HG03342 (cell line): ENCODE data around the gene TUBA3D.
"Not testable (repeated sequence)": the region's sequence is repeated elsewhere in the genome, so short reads cannot be mapped to it uniquely, and the experiment has no call there.

Experiments
- ATAC-seq: cut with Tn5 transposase; IDR thresholded peaks from one replicate; pipeline ENCODE4 v1.9.1; 2021; ENCODE audit warnings: mild to moderate bottlenecking, moderate library complexity; ENCODE audit not compliant: unreplicated experiment

The TUBA3D gene

DNA sequence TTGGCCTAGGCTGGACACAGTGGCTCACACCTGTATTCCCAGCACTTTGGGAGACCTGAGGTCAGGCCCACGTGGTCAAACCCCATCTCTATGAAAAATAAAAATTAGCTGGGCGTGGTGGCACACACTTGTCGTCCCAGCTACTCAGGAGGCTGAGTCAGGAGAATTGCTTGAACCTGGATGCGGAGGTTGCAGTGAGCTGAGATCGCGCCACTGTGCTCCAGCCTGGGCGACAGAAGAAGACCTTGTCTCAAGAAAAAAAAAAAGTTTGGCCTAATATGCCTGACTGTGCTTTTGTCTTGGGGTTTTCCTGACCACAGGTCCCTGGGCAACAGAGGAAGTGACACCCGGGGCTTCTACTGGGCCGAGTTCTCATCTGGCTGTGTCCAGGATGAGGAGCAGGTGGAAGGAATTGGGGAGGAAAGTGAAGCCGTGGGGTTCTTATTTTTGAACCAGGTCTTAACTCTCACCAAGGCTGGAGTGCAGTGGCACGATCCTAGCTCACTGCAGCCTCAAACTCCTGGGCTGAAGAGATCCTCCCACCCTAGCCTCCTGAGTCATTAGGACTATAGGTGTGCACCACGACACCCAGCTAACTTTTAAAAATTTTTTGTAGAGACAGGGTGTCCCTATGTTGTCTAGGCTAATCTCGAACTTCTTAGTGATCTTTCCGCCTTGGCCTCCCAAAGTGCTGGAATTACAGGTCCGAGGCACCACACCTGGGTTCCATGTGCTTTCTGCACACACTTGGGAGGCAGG is 38.7 kb downstream of the TUBA3D start:
- peak; percentile 83 for ATAC-seq

GRCh38 chr2:131515235-131515634 is 39.3 kb downstream of the TUBA3D start:
- ATAC-seq, result not testable (repeated sequence)

DNA sequence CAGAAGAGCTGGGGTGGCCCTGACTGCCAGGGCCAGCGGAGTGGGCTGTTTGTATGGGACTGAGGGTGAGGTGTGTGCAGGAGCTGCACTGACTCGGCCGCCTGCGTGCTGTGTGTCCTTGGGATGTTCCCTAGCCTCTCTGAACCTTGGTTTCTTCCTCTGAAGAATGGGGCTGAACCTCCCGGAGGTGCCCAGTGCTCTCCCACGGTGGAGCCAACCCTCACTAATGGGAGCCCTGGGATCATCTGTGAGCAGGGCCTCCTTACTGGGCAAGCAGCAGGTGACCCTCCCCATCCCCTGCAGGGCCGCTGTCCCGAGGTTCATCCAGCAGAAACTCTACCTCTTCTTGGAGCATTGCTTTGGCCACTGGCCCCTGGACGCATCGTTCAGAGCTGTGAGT is 40.1 kb downstream of the TUBA3D start:
- ATAC-seq, result no peak

DNA sequence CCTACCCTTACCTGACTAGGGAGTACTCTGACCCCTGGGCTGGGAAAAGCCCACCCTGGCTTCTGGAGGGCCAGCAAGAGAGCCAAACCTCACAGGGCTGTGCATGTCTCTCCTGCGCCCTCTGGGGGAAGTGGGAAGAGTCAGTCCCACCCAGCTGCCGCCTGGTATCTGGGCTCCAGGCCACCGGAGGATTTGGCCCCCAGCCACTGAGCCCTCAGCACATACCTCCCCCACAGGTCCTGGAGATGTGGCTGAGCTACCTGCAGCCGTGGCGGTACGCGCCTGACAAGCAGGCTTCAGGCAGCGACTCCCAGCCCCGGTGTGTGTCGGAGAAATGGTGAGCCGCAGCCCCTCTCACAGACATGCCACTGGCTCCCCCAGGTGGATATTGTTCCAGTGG is 40.7 kb downstream of the TUBA3D start:
- not testable (repeated sequence) for ATAC-seq

- ATAC-seq, result no peak
Observed at GRCh38 chr2:131517106-131517831, 41.4 kb downstream of the TUBA3D start.

DNA sequence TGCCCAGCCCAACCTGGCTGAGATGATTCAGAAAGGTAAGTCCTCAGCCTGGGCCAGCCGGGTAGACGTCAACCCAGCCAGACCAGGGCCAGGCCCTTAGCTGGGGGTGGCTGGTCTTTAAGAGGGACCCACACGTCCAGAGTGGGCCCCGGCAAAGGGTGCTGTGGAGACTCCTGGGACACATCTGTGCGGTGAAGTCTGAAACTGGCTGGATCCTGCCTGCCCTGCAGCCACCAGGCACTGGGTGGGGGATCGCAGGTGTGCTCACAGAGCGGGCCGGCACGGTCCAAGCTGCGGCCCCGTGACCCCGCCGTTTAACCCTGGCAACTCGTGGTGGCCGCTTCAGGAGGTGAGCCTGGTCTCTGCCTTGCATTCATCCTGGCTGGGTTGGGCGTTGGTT is 41.9 kb downstream of the TUBA3D start:
- ATAC-seq, result not testable (repeated sequence)

- ATAC-seq, result not testable (repeated sequence)
Observed at GRCh38 chr2:131518531-131518930, 42.6 kb downstream of the TUBA3D start.

- ATAC-seq, result no peak
Observed at GRCh38 chr2:131519466-131519865, 43.5 kb downstream of the TUBA3D start.

DNA sequence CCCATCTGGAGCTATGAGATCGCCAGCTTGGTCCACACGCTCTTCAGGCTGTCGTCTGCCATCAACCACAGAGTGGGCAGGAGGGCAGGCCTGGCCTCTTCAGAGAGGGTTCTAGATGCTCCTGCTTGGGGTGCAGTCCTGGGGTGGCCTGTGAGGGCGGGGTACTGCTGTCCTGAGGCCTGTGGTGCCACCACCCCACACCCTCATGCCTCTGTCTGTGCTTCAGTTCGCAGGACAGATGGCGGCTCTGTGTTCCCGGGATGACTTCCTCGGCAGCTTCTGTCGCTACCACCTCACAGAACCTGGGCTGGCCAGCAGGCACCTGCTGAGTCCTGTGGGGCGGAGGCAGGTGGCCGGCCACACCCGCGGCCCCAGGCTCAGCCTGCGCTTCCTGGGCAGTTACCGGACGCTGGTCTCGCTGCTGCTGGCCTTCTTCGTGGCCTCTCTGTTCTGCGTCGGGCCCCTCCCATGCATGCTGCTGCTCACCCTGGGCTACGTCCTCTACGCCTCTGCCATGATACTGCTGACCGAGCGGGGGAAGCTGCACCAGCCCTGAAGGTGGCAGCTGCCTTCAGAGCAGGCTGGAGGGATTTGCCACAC is 44.1 kb downstream of the TUBA3D start:
- not testable (repeated sequence) for ATAC-seq

DNA sequence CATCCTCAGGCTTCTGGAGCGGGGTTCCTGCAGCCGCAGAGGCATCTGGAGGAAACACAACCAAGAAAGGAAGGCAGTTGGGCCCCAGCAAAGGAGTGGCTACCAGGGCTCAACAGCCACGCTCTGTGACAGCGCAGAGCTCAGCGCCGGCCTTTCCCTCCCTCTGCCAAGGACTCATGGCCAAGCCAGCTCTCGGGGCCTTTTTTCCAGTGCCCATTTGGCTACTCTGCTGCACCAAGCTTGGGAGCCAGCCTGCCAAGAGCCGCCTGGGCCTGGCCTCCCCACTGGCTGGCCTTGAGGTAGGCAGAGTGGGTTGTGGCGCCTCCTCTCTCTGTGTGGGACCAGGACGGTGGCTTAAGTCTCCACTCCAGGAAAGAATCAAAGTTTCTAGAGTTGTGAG is 44.6 kb downstream of the TUBA3D start:
- ATAC-seq, result no peak

DNA sequence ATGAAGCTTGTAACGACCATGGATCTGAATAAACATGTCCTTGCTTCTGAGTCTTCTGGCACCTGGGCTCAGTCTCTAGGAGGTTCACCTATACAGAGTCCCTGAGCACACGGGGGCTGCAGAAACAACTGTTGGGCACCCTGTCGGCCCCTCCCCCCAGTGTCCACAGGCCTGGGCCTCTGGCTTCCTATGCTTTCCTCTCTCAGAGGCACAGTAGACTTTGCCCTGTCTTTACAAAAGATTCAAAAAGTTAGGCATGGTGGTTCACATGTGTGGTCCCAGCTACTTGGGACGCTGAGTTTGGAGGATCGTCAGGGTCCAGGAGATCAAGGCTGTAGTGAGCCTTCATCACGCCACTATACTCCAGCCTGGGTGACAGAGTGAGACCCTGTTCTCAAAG is 45.6 kb downstream of the TUBA3D start:
- ATAC-seq, result not testable (repeated sequence)

DNA sequence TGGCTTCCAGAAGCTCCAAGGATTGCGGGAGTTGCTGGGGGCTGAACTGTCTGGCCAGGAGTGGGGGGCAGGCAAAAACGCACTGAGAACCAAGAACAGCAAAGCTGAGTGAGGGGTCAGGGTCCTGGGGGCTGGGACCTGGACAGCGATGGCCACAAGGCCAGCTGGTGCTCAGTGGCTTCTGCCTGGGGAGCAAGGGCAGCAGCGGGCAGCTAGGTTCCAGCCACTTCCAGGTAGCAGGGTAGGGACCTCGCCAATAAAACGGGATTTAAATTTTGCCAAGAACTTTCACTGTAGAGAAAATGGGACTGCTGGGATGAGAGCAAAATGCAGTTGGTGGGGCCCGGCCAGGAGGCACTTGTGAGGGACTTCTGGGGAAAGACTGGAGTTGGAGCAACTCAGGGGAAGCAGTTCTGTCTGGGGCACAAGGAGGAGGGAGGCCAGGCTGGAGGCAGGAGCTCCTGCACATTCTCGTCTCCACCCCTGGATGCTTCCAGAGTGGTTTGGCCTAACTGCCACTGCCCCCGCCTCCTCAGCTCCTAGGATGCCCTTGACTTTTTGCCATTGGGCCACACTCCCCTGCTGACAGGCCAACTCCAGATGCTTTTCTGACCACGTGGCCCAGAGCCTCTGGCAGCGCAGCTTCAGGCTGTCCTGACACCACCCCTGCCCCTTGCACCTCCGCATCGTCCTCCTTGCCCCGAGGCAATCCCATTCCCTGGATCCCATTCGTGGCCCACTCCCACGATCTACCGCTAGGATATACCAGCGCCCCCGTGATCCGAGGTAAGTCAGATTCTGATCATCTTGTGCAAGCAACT is 46.3 kb downstream of the TUBA3D start:
- no peak for ATAC-seq

- ATAC-seq, result not testable (repeated sequence)
Observed at GRCh38 chr2:131525256-131525655, 49.3 kb downstream of the TUBA3D start.

GRCh38 chr2:131527131-131528001 is 51.4 kb downstream of the TUBA3D start, which contains the start of gene CCDC74A:
CCDC74A (plus strand) TSS chr2:131527888; CDS start chr2:131527971, 83 bp downstream.
- ATAC-seq, result peak; percentile 89

- ATAC-seq, result peak; percentile 64
Observed at GRCh38 chr2:131528981-131529863, 53.3 kb downstream of the TUBA3D start.

DNA sequence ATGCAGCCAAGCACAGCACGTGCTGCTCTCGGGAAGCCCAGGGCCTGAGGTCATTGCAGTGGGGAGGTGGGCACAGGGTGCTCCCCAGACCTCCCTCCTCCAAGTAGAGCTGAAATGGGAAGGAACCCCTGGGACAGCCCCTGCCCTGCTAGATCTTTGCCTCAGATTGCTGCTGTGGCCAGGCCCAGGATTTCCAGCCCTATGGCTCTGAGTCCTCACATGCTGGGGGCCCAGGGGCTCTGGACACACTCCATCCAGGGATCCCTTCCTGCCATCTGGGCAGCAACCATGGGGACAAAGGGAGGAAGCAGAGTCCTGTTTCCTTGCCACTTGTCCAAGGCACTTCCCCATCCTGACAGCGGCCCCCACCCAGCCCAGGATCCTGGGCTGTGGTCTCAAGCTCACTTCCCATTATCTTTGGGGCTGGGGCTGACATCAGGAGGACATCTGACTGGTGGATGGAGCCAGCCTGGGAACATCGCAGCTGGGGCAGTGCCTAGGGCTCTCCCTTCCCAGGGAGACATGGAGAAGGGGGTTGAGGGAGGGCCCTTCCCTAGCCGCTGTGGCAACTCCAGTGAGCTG is 54.0 kb downstream of the TUBA3D start:
- ATAC-seq, result not testable (repeated sequence)

DNA sequence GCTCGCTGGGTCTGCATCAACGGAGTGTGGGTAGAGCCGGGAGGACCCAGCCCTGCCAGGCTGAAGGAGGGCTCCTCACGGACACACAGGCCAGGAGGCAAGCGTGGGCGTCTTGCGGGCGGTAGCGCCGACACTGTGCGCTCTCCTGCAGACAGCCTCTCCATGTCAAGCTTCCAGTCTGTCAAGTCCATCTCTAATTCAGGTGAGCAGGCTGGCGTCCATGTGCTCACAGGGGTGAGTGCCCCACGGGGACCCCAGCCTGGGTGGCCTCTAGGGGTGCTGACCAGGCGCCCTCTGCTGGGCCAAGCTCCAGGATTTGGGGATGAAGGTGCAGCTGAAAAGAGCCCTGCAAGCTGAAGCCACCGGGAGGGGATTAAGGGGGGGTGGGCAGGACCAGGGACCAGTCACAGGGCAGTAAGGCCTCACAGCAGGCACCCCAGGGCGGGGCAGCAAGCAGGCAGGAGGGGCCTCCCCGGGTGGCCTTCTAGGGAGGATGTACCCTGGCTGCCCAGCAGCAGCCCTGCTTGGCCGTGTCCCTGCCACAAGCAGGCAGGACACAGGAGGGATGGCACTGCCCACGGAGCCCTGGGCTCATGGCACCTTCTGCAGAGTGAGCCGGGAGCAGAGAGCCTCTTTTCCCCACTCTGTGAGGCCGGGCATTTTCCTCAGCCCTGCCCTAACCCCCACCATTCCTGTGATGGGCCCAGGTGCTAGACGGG is 54.9 kb downstream of the TUBA3D start:
- ATAC-seq, result not testable (repeated sequence)
